GM04503 (cell line): ENCODE data around the gene PIK3C2G.

ENCODE experiments used
- DNase-seq: peaks from one replicate; pipeline ENCODE4 v3.0.0-alpha.2; 2012; ENCODE audit warnings: low read depth

Gene PIK3C2G

DNA sequence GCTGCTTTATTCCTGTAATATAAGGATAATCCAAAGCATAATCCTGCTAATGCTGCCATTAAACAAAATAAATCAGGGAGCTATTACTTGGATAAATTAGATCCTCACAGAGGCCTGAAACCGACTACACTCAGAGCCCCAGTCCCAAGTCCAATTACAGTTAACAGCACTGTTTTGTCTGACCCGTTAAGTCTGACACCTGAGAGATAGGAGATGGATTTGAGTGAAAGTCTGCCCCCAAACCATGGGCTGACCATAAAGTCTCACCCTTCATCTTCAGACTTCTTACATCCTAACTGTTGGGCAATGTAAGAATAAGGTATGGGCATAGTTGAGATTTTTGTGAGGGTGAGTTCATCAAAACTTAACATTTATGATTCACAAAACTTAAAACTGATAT is 294.8 kb downstream of the PIK3C2G start:
- no peak for DNase-seq

- no peak for DNase-seq
Measured at GRCh38 chr12:18559242-18559641, 297.9 kb downstream of the PIK3C2G start.

GRCh38 chr12:18562531-18562930 is 301.2 kb downstream of the PIK3C2G start:
- no peak for DNase-seq

DNA sequence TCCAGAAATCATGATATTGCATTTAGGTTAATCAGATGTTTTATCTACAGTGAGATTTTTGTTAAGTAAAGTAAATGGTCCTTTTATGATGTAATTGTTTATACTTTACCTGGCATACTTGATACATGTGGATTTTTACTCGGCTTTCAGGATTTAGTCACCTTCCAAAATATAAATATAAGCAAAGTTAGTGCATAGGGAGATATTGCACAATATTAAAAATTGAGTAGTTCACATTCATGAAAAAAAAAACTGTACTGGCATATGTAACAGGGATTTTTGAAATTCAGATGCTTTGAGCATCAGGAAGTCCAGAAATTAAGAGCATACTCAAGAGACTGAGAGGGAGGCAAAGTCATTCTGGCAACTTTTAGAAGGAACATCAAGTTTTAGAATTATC is 303.0 kb downstream of the PIK3C2G start:
- no peak for DNase-seq

DNA sequence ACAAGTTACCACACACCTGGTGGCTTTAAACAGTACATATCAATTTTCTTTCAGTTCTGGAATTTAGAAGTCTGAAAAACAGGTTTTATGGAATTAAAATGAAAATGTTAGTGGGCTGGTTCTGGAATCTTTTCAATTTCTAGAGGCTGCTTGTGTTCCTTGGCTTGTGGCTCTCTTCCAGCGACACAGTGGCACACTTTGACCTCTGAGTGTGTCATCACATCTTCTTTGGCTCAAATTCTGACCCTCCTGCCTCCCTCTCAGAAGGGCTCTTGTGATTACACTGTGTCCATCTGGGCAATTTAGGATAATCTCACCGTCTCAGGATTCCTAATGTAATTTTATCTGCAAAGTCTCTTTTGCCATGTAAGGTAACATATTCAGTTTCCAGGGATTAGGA is 306.5 kb downstream of the PIK3C2G start:
- DNase-seq, result no peak

DNA sequence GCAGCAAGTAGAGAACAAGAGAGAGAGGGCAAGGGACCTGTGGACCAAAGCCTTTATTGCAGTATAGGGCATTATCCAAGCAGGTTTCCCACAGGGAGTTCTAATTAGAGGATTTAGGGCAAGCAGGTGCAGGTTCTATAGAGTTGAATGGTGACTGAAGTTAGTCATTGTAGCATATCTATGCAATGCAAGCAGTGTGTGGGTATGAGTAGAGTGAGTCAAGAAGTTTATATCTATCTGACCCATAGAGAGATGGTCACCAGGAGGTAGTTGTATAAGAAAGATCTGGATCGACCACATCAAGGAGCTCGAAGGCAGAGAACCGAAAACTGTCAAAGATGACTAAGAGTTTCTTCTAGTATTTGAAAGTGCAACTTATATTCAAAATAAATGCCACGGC is 309.2 kb downstream of the PIK3C2G start:
- DNase-seq, result no peak

DNA sequence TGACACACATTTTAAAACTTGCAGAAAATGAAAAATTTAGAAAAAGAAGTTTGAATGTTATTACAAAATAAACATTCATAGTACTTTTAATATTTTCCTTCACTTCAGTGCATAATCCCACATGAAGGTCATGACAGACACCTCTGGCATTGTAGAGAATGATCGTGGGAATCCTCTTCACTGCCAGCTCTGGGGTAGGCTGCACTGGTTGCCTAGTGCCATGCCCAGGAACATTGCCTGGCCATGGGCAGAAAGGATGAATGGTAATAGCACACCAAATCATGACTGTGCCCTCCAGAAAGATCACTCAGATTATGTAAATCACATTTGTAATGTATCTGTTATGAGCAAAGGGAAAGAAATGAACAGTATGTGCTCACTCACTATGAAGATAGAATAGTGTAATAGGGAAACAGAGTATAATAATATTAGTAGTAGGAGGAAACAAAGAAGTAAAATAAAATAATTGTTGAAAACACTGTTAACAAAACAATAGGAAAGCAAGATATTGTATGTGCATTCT is 314.8 kb downstream of the PIK3C2G start:
- no peak for DNase-seq

DNA sequence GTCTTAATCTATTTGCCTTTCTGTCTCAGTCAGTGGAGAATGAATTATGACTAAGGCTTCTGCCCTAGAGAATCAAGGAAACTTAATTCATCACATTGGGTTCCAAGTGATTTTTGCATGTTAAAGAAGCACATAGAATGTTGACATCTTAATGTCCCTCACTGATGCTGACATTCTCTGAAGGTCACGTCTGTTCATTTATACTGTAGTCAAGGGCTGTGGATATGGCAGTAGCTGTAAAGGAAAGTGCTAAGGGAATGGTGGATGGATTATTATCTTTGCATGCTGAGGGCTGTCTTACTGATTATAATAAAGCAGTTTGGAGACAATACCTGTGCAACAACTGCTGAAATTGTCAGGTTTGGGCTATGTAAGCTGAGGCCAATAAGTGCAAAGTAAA is 315.3 kb downstream of the PIK3C2G start:
- DNase-seq, result no peak

GRCh38 chr12:18578191-18578590 is 316.9 kb downstream of the PIK3C2G start:
- DNase-seq, result no peak

DNA sequence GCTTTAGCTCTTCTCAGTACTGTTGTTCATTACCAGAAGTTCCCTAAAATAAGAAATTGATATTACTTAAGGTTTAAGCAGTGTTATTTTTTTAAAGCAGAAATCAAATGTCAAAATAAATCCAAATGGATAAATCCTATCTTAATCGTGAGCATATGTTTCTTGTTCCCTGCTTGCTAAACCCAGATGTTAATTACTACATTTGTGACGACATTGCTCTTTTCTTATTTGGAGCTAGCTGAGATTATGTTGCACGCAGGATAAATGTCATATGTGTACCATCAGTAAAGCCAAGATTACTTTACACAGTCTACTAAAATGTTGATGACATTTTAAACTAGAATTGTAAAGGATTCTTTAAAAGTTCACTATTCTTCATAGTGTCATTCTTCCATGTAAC is 319.0 kb downstream of the PIK3C2G start:
- no peak for DNase-seq

- DNase-seq, result no peak
Measured at GRCh38 chr12:18580706-18581105, 319.4 kb downstream of the PIK3C2G start.

DNA sequence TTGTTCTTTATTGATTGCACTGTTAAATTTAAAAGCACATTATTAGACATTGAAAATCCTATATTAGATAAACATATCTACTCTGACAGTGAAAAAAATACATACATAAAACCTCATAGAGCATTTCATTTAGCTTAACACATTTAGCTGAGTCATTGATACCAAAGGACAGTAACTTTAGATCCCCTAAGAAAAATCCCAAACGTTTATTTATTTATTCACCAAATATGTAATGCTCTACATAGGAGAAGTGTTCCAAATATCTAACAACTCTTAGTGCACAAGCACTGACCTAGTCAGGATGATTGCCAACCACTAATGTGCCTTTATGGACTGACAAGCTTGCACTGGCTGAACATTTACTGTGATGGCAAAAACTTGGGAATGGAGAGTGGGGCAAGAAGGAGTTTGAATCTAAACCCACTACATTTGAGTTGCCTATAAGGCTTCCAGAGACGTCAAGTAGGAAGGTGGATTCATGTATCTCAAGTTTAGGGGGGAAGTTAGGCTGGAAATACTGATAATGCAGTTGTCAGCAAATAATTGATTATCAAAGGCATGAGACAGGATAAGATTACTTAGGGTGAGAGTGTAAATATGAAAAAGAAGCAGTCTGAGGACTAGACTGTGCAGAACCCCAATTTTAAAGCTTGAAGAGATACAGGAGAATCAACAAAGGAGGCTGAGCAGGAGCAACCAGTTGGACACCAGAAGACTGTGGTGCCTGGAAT is 320.1 kb downstream of the PIK3C2G start:
- no peak for DNase-seq

GRCh38 chr12:18583655-18584054 is 322.3 kb downstream of the PIK3C2G start:
- DNase-seq, result no peak

- no peak for DNase-seq
Measured at GRCh38 chr12:18586581-18586980, 325.3 kb downstream of the PIK3C2G start.

DNA sequence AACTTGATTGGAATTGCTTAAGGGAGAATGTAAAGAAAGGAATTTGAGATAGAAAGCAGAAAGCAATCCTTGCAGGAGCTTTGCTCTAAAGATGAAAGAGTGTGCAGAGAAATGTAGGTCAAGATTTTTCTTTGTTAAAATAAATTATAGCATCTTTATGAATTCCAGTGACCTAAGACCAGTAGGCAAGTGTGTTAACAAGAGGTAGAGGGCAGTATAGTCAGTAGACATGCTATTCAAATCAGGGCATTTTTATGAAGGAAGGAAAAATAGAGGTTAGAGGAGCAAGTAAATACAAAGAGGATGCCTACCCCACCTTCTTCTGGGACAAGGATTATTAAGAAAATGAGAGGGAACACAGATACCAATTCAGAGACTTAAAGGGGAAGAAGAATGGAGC is 328.0 kb downstream of the PIK3C2G start:
- no peak for DNase-seq

- no peak for DNase-seq
Measured at GRCh38 chr12:18591473-18591872, 330.2 kb downstream of the PIK3C2G start.

DNA sequence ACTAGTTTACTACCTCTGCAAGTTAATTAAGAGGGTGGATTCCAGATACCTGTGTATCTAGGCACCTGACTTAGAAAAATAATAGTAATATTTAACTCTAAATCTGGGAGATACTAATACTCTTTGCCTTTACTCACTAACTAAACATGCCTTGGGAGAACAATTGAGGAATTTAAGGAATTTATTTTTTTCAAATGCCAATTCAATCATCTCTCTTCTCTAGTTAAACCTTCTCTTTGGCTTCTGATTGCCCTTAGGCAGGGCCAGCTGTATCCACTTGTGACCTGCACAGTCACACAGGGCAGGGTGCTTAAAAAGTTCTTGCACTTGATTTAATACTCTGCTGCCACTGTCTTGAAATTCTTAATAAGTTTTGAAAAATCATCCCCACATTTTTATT is 334.1 kb downstream of the PIK3C2G start:
- no peak for DNase-seq

DNA sequence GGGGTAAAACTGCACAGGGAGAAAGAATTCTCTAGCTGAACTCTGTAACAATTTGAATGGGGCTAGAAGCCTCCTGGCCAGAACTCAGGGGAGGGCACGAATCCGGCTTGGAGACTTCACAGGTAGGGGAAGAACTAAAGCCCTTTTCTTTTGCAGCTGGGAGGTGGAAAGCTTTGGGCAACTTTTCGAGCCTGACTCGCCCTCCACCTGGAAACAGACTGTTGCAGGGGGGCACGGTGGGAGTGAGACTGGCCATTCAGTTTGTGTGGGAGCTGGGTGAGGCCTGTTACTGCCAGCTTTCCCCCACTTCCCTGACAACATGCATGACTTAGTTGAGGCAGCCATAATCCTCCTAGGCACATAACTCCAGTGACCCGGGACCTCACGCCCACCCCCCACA is 340.6 kb downstream of the PIK3C2G start:
- no peak for DNase-seq

DNA sequence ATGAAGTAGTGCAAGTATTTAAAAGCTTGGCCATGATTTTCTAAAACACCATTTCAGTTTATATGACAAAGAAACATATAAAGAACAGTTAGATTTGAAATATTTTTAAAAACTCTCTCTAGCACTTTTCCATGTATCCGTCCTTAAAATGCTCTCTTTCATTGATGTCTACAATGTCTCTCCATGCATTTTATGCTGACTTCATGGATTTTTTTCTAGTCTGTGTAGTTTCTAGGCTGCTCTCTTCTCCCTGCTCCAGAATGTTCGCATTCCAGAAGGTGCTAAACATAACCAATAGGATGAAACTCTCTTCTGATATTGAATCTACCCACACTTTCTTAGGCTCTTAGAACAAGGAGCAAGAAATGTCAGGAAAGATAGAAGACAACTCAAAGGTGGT is 351.7 kb downstream of the PIK3C2G start:
- DNase-seq, result no peak

- DNase-seq, result no peak
Measured at GRCh38 chr12:18620986-18621385, 359.7 kb downstream of the PIK3C2G start.

- no peak for DNase-seq
Measured at GRCh38 chr12:18629445-18629844, 368.1 kb downstream of the PIK3C2G start.

DNA sequence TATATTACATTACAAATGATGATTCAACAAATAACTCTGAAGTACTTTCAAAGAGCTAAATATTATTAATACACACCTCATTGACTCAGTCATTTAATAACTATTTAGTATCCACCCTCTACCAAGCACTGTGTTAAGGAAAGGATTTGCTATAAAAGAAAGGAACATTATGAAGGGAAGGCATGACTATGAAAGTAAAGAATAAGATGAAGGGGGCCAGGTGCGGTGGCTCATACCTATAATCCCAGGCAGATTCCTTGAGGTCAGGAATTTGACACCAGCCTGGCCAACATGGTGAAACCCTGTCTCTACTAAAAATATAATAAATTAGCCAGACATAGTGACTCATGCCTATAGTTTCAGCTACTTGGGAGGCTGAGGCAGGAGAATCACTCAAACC is 368.6 kb downstream of the PIK3C2G start:
- DNase-seq, result no peak

- DNase-seq, result no peak
Measured at GRCh38 chr12:18631339-18631738, 370.0 kb downstream of the PIK3C2G start.

GRCh38 chr12:18632848-18633247 is 371.5 kb downstream of the PIK3C2G start:
- DNase-seq, result no peak
